Natural killer cell (primary cell): Measurements from ENCODE around the gene CD5L. TPM values are rescaled to one million over a fixed set of nuclear protein-coding genes. Genes with fewer than 3 reads are reported as not detected.

Source experiments
- ATAC-seq, 3 donors: fragments of 150-1000 bp in 2 of 3; fragments of 200-7000 bp in 1 of 3; cut with Tn5 transposase; 1 replicate in 1 of 3; 2 replicates in 2 of 3; pipeline ENCODE4 v1.10.0; 2021; ENCODE audit warnings: mild to moderate bottlenecking in 2 of 3, moderate library complexity in 2 of 3
- DNase-seq, 2 donors: peaks; one replicate each; pipeline versions ENCODE4 v3.0.0 to v3.0.0-alpha.2; 2013 to 2021; ENCODE audit warnings: mixed read lengths in 1 of 2
- H3K27ac ChIP-seq: one replicate; pipeline ENCODE4 v1.5.1; 2013; ENCODE audit warnings: mild to moderate bottlenecking, low read length
- H3K27me3 ChIP-seq: one replicate; pipeline ENCODE4 v1.6.1; 2013; ENCODE audit warnings: low read length; ENCODE audit not compliant: control insufficient read depth, insufficient read depth
- H3K36me3 ChIP-seq: one replicate; pipeline ENCODE4 v1.6.1; 2013; ENCODE audit warnings: low read length; ENCODE audit not compliant: control insufficient read depth, insufficient read depth
- H3K4me1 ChIP-seq: one replicate; pipeline ENCODE4 v1.6.1; 2013; ENCODE audit warnings: low read length; ENCODE audit not compliant: control insufficient read depth, insufficient read depth
- H3K4me3 ChIP-seq: one replicate; pipeline ENCODE4 v1.5.1; 2013; ENCODE audit warnings: low read length
- H3K9me3 ChIP-seq: one replicate; pipeline ENCODE4 v1.6.1; 2013; ENCODE audit warnings: low read length; ENCODE audit not compliant: control insufficient read depth, insufficient read depth
- H3K27ac Mint-ChIP-seq, 2 donors: one replicate each; pipeline ENCODE4 v1.8.0; 2022; ENCODE audit warnings: mild to moderate bottlenecking in 2 of 2, mixed read lengths in 2 of 2, moderate library complexity in 1 of 2
- H3K27me3 Mint-ChIP-seq, 2 donors: one replicate each; pipeline ENCODE4 v1.8.0; 2022; ENCODE audit warnings: low read depth in 2 of 2, mixed read lengths in 2 of 2
- H3K36me3 Mint-ChIP-seq: one replicate; pipeline ENCODE4 v1.8.0; 2022; ENCODE audit warnings: mixed read lengths
- H3K4me1 Mint-ChIP-seq, 2 donors: one replicate each; pipeline ENCODE4 v1.8.0; 2022; ENCODE audit warnings: mixed read lengths in 2 of 2
- H3K4me3 Mint-ChIP-seq: one replicate; pipeline ENCODE4 v1.8.0; 2022; ENCODE audit warnings: mild to moderate bottlenecking, moderate library complexity, mixed read lengths
- H3K9me3 Mint-ChIP-seq, 2 donors: one replicate each; pipeline ENCODE4 v1.8.0; 2022; ENCODE audit warnings: mixed read lengths in 2 of 2
- WGBS: methylation state at CpG from one replicate; pipeline ENCODE4 v1.1.7; 2013; ENCODE audit warnings: missing lambda C conversion rate; ENCODE audit not compliant: insufficient coverage; 5-methylcytosine and 5-hydroxymethylcytosine counted together
- intact Hi-C: fragments of 100-400 bp; cut with micrococcal nuclease; formaldehyde crosslinking; loops from one replicate; pipeline ENCODE4 v1.14.2; 2022
- total RNA-seq, 4 donors: library from RNA; stranded (reverse); fragments of 120-200 nt in 1 of 4; gene quantifications; one replicate each; pipeline versions ENCODE4 v1.2.3 to v1.2.4, GENCODE V29; 2013 to 2022
- TF ChIP-seq, protein P1 (sequence below): fragments of 200-600 bp; IDR thresholded peaks from one replicate; pipeline ENCODE4 v1.8.0; 2022; ENCODE audit warnings: antibody characterized with exemption

CD5L gene
- total RNA-seq, 3 donors from 2014 or later (not counting 1 experiment from before 2014, with no cell fraction given): not detected

DNA sequence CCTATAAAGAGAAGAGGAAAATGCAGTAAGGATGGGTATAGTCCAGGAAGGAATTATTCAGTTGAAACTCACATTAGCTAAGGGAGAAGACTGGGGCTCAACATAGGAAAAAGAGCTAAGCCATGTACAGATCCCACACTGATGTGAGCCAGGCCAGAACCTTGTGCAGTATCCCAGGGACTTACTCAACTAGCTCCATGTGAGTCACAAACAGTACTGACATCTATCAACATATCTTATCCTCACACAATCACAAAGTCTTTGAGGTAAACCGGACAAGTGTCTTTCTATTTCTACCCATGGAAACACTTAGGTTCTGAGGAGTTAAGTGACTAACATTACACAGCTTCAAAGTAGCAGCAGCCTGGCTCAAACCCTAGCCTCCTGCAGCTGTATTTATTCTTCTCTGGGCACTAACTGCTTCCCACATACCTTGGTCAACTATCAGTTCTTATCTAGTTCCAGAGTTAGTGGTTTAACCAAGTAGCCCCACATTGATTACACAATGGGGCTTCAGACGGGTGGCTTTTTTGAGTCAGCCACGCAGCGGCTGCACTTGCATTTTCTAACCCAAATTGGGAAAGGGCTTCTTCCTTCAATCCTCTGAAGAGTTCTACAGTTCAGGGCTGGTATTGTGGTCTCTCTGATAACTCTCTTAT, 9.5 kb downstream of the CD5L start:
- Histone ChIP-seq H3K9me3 (no peaks in the 10 kb centered on the region), H3K27ac (no peak overlapping the region), H3K4me3 (no peak overlapping the region), H3K4me1 (no peaks in the 10 kb centered on the region), H3K27me3 (no peaks in the 10 kb centered on the region), H3K36me3 (no peaks in the 10 kb centered on the region)
- H3K9me3 Mint-ChIP-seq: no peaks in the 10 kb centered on the region
- TF ChIP-seq, protein P1, sequence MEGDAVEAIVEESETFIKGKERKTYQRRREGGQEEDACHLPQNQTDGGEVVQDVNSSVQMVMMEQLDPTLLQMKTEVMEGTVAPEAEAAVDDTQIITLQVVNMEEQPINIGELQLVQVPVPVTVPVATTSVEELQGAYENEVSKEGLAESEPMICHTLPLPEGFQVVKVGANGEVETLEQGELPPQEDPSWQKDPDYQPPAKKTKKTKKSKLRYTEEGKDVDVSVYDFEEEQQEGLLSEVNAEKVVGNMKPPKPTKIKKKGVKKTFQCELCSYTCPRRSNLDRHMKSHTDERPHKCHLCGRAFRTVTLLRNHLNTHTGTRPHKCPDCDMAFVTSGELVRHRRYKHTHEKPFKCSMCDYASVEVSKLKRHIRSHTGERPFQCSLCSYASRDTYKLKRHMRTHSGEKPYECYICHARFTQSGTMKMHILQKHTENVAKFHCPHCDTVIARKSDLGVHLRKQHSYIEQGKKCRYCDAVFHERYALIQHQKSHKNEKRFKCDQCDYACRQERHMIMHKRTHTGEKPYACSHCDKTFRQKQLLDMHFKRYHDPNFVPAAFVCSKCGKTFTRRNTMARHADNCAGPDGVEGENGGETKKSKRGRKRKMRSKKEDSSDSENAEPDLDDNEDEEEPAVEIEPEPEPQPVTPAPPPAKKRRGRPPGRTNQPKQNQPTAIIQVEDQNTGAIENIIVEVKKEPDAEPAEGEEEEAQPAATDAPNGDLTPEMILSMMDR: no peak
- WGBS: 45% methylated on average over 4 of the region's 4 CpGs
- H3K4me1 Mint-ChIP-seq: no peaks in the 10 kb centered on the region
- intact Hi-C loops: no loop called here
- H3K4me3 Mint-ChIP-seq: no peak overlapping the region
- H3K27ac Mint-ChIP-seq: no peak overlapping the region
- DNase-seq (no peak), ATAC-seq (peak in 1 of 3 donors; percentile 26)
- peaks cover 0 to 15% of the 10 kb centered on the region in 2 donors for H3K27me3 Mint-ChIP-seq
- no peaks in the 10 kb centered on the region for H3K36me3 Mint-ChIP-seq

DNA sequence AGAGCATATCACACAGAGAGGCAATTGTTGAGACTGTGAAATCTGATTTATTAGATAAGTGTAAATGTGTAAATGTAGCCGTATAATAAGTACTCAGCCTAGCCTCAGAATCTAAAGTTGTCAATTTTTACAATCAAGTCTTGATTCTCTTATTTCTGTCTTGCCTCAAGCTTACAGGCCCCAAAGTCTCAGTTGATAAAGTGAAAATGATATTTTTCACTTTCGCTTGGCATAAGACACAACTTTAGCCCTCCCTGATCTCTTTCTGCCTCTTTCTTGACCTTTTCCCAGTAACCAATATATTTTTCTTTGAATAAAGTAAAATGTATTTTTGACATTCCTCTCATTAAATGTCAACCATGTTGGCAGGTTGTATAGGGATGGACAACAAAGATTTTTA, 10.7 kb downstream of the CD5L start:
- H3K27me3 ChIP-seq: no peaks in the 10 kb centered on the region
- H3K27ac ChIP-seq: no peak overlapping the region
- ATAC-seq: no peak
- intact Hi-C loops: no loop called here
- H3K36me3 ChIP-seq: no peaks in the 10 kb centered on the region
- TF ChIP-seq, protein P1: no peak
- Mint-ChIP-seq H3K4me1 (no peaks in the 10 kb centered on the region), H3K4me3 (no peak overlapping the region), H3K9me3 (no peaks in the 10 kb centered on the region), H3K27me3 (peaks cover 0 to 11% of the 10 kb centered on the region in 2 donors), H3K27ac (no peak overlapping the region), H3K36me3 (no peaks in the 10 kb centered on the region)
- no peak overlapping the region for H3K4me3 ChIP-seq
- no peaks in the 10 kb centered on the region for H3K9me3 ChIP-seq
- no peaks in the 10 kb centered on the region for H3K4me1 ChIP-seq
- WGBS: 50% methylated on average over 1 of the region's 2 CpGs
- no peak for DNase-seq

DNA sequence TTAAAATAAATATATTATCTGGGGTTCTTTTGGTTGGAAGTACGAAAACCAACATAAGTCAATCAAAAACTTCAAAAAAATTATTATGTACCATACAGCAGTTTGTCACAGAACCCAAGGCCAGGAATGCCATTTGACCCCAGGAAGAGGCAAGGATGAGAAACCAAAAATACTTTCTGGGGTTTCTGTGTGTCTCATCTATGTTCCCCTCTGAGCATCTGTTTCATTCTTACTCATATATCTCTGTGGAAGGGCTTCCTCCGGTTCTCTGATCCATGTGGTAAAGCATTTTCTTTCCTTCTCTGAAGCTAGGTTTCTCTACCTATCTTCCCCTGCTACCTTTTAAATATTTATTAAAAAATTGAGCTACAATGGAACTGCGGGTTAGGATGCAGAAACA, 11.9 kb downstream of the CD5L start:
- Mint-ChIP-seq H3K9me3 (no peaks in the 10 kb centered on the region), H3K27ac (no peak overlapping the region), H3K4me1 (no peaks in the 10 kb centered on the region), H3K27me3 (peaks cover 0 to 11% of the 10 kb centered on the region in 2 donors), H3K36me3 (no peaks in the 10 kb centered on the region), H3K4me3 (no peak overlapping the region)
- no peak overlapping the region for H3K27ac ChIP-seq
- H3K27me3 ChIP-seq: no peaks in the 10 kb centered on the region
- H3K9me3 ChIP-seq: no peaks in the 10 kb centered on the region
- no peaks in the 10 kb centered on the region for H3K4me1 ChIP-seq
- no peaks in the 10 kb centered on the region for H3K36me3 ChIP-seq
- TF ChIP-seq, protein P1: no peak
- DNase-seq: no peak
- H3K4me3 ChIP-seq: no peak overlapping the region
- intact Hi-C loops: no loop called here
- 76% methylated on average over 2 of the region's 3 CpGs for WGBS
- no peak for ATAC-seq

DNA sequence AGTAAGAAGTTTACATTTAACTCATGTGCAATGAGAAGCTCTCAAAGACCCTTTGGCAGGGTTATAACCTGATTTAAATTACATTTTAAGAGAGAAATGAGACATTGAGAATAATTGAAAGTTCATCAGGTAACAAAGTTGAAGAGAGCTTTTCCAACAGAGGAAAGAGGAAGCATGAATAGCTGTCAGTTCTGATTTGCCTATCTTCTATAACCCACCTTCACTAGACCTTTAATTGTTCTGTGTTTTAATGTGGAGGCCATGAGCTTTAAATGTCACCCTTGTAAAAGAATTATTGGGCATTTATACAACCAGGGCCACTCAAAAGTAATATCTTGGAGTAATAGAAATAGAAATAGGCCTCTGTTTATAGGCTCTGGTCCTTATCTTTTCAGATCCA, 12.4 kb downstream of the CD5L start:
- intact Hi-C loops: no loop called here

More for the DNA sequence above, 12.4 kb downstream of the CD5L start:
- Mint-ChIP-seq H3K4me3 (no peak overlapping the region), H3K4me1 (no peaks in the 10 kb centered on the region), H3K27me3 (peaks cover 3 to 11% of the 10 kb centered on the region in 2 donors), H3K27ac (no peak overlapping the region), H3K36me3 (no peaks in the 10 kb centered on the region), H3K9me3 (no peaks in the 10 kb centered on the region)
- no peaks in the 10 kb centered on the region for H3K9me3 ChIP-seq
- no peak for DNase-seq
- no peaks in the 10 kb centered on the region for H3K36me3 ChIP-seq
- no peak overlapping the region for H3K4me3 ChIP-seq
- H3K27ac ChIP-seq: no peak overlapping the region
- H3K27me3 ChIP-seq: no peaks in the 10 kb centered on the region
- no peak for ATAC-seq
- H3K4me1 ChIP-seq: no peaks in the 10 kb centered on the region
- TF ChIP-seq, protein P1: no peak
